Endodermal cell (in vitro differentiated cells): ENCODE measurements around the gene TSPAN9. TPM values are rescaled to one million over a fixed set of nuclear protein-coding genes. Genes with fewer than 3 reads are reported as not detected.
A peak's percentile ranks its signal among the peaks of the same experiment; 100 is the strongest.

Experiments
- DNase-seq: peaks from one replicate; pipeline ENCODE4 v3.0.0-alpha.2; 2017
- H3K27ac ChIP-seq: 2 replicates; pipeline ENCODE4 v1.5.1; 2013; ENCODE audit warnings: mild to moderate bottlenecking, low read depth, low read length, moderate library complexity
- H3K27me3 ChIP-seq: 2 replicates; pipeline ENCODE4 v1.6.1; 2013; ENCODE audit warnings: mild to moderate bottlenecking, low read length, moderate library complexity; ENCODE audit not compliant: insufficient read depth, control insufficient read depth, poor library complexity, severe bottlenecking
- H3K36me3 ChIP-seq: 2 replicates; pipeline ENCODE4 v1.7.0; 2013; ENCODE audit warnings: mild to moderate bottlenecking, low read length, moderate library complexity; ENCODE audit not compliant: control insufficient read depth, insufficient read depth
- H3K4me1 ChIP-seq: one replicate; pipeline ENCODE4 v1.7.0; 2013; ENCODE audit warnings: low read length; ENCODE audit not compliant: control insufficient read depth, insufficient read depth
- H3K4me3 ChIP-seq: 2 replicates; pipeline ENCODE4 v1.5.1; 2013; ENCODE audit warnings: mild to moderate bottlenecking, low read length, moderate library complexity
- H3K9ac ChIP-seq: 2 replicates; pipeline ENCODE4 v1.6.1; 2013; ENCODE audit warnings: mild to moderate bottlenecking, low read length, moderate library complexity; ENCODE audit not compliant: poor library complexity, severe bottlenecking; ENCODE audit errors: extremely low read depth
- H3K9me3 ChIP-seq: 2 replicates; pipeline ENCODE4 v1.6.1; 2013; ENCODE audit warnings: mild to moderate bottlenecking, low read length, moderate library complexity; ENCODE audit not compliant: control insufficient read depth
- H3K27ac Mint-ChIP-seq: 2 replicates; pipeline ENCODE4 v1.8.0; 2020; ENCODE audit warnings: mixed read lengths
- H3K27me3 Mint-ChIP-seq: 2 replicates; pipeline ENCODE4 v1.8.0; 2021; ENCODE audit warnings: mild to moderate bottlenecking, mixed read lengths; ENCODE audit not compliant: insufficient read depth
- H3K36me3 Mint-ChIP-seq: 2 replicates; pipeline ENCODE4 v1.8.0; 2020; ENCODE audit warnings: low read depth, mixed read lengths
- H3K4me1 Mint-ChIP-seq: 2 replicates; pipeline ENCODE4 v1.8.0; 2020; ENCODE audit warnings: mixed read lengths
- H3K4me3 Mint-ChIP-seq: 2 replicates; pipeline ENCODE4 v1.8.0; 2020; ENCODE audit warnings: mild to moderate bottlenecking, moderate library complexity, mixed read lengths
- H3K9me3 Mint-ChIP-seq: 2 replicates; pipeline ENCODE4 v1.8.0; 2020; ENCODE audit warnings: mild to moderate bottlenecking, mixed read lengths
- WGBS, 2 experiments: methylation state at CpG; one replicate each; pipeline versions ENCODE4 v1.1.5 to v1.1.7; 2013; ENCODE audit warnings: missing lambda C conversion rate in 2 of 2, mixed read lengths in 1 of 2; ENCODE audit not compliant: insufficient coverage in 1 of 2, insufficient read length in 1 of 2; 5-methylcytosine and 5-hydroxymethylcytosine counted together
- total RNA-seq, 2 donors: library from RNA; stranded (reverse); fragmentation: NEBNext Ultra II Directional in 1 of 2; extraction: Animal tissue kit (Norgen Biotek cat#: 25700) in 1 of 2; gene quantifications; 2 replicates in 1 of 2; 3 replicates in 1 of 2; pipeline ENCODE4 v1.2.1, GENCODE V29; 2021
- TF ChIP-seq, protein P1 (sequence below): fragments of 200-600 bp; sonication (generic); conservative IDR thresholded peaks from 2 replicates; pipeline ENCODE4 v1.5.0; 2021; ENCODE audit warnings: antibody characterized with exemption, mild to moderate bottlenecking

The TSPAN9 gene
- total RNA-seq, 2 donors from 2014 or later: 31.9 to 80.8 TPM

DNA sequence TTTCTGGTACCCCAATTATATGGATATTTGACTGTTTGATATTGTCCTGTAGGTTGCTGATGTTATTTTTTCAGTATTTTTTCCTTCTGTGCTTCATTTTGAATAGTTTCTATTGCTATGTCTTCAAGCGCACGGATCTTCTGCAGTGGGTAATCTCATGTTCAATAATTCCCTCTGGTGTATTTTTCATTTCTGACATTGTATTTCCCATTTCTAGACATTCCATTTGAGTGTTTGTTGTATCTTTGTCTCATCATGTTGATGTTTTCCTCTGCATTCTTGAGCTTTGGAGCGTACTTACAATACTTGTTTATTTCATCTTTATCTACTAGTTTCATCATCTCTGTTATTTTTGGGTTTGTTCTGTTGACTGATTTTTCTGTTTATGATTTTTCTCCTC, 22.0 kb downstream of the TSPAN9 start:
- TF ChIP-seq, protein P1, sequence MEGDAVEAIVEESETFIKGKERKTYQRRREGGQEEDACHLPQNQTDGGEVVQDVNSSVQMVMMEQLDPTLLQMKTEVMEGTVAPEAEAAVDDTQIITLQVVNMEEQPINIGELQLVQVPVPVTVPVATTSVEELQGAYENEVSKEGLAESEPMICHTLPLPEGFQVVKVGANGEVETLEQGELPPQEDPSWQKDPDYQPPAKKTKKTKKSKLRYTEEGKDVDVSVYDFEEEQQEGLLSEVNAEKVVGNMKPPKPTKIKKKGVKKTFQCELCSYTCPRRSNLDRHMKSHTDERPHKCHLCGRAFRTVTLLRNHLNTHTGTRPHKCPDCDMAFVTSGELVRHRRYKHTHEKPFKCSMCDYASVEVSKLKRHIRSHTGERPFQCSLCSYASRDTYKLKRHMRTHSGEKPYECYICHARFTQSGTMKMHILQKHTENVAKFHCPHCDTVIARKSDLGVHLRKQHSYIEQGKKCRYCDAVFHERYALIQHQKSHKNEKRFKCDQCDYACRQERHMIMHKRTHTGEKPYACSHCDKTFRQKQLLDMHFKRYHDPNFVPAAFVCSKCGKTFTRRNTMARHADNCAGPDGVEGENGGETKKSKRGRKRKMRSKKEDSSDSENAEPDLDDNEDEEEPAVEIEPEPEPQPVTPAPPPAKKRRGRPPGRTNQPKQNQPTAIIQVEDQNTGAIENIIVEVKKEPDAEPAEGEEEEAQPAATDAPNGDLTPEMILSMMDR: no peak
- Mint-ChIP-seq H3K36me3 (peaks cover 27% of the 10 kb centered on the region), H3K4me1 (peaks cover 11% of the 10 kb centered on the region), H3K27ac (no peak overlapping the region), H3K27me3 (no peaks in the 10 kb centered on the region), H3K9me3 (peaks cover 19% of the 10 kb centered on the region), H3K4me3 (no peak overlapping the region)
- Histone ChIP-seq H3K9ac (no peak overlapping the region), H3K27ac (no peak overlapping the region), H3K27me3 (no peaks in the 10 kb centered on the region), H3K4me3 (no peak overlapping the region), H3K36me3 (no peaks in the 10 kb centered on the region), H3K4me1 (no peaks in the 10 kb centered on the region), H3K9me3 (peaks cover 6% of the 10 kb centered on the region)
- WGBS, 2 experiments: 94 to 100% methylated on average over 1 to 3 of the region's 3 CpGs
- DNase-seq: no peak

DNA sequence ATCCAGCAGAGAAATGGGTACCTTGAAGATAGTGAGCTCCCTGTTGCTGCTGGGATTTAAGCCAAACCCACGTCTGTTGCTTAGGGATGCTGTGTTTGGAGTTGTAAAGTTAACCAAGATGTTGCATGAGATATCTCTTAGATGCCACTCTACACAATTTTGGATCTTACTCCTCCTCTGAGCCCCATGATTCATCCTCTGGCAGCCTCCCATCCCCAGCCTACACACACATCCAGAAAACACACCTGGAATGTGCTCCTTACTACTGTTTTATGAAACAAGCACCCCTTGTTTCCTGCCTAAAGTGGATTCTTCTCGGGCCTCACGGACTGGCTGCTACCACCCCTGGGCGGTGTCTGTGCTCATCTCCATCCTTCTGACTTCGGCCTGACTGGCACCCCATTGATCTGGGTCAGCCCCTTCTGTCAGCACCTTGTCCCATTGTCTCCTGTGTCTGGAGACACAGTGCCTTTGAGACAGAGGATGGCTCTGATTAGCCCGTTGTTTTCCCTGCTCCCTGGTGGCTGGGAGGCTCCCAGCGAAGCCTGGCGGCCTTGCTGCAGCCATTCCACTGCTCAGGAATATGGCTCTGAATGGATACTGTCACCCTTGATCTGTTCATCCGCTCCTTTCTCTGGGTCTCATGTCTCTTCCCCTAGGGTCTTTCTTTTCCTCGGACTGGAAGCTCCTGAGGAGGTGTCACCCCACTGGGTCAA, 24.3 kb downstream of the TSPAN9 start:
- whole genome bisulfite sequencing, 2 experiments: 80 to 88% methylated on average over 10 of the region's 10 CpGs
- Histone ChIP-seq H3K4me3 (no peak overlapping the region), H3K4me1 (no peaks in the 10 kb centered on the region), H3K36me3 (no peaks in the 10 kb centered on the region), H3K9me3 (peaks cover under 1% of the 10 kb centered on the region), H3K27ac (no peak overlapping the region), H3K9ac (no peak overlapping the region), H3K27me3 (no peaks in the 10 kb centered on the region)
- no peaks in the 10 kb centered on the region for H3K27me3 Mint-ChIP-seq
- H3K9me3 Mint-ChIP-seq: peaks cover 11% of the 10 kb centered on the region
- H3K27ac Mint-ChIP-seq: peak overlapping the region; percentile 16
- peaks cover 19% of the 10 kb centered on the region for H3K36me3 Mint-ChIP-seq
- no peak for DNase-seq
- no peak overlapping the region for H3K4me3 Mint-ChIP-seq
- peaks cover 21% of the 10 kb centered on the region for H3K4me1 Mint-ChIP-seq
- TF ChIP-seq, protein P1: no peak

DNA sequence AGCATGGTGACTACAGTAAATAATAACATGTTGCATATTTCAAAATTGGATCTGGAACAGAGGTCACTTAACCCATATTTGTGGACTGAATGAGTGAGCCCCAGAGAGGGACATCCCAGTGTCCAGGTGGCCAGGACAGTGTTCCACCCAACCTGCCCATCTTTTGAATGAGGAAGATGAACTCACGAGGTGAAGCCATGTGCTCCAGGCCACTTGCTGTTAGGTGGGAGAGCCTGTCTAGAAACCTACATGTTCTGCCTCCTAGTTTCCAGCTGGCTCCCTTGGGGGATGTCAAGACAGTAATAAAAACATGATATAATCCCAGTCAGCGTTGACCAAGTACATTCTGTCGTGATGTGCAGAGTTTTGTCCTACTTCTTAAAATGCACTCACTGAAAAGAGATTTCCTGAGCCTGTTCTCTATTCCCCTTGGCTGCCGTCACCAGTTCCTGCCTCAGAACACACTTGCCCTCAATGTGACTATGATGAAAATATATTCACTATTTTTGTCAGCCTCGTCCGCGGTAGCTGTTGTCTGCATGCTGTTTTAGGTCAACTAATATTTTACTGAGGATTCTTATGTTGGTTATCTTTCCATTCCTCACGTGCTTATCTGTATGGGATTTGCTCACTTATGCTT, 25.7 kb downstream of the TSPAN9 start:
- H3K4me1 ChIP-seq: peaks cover 7% of the 10 kb centered on the region
- Mint-ChIP-seq H3K4me3 (no peak overlapping the region), H3K27ac (no peak overlapping the region), H3K9me3 (no peaks in the 10 kb centered on the region), H3K27me3 (no peaks in the 10 kb centered on the region), H3K36me3 (peaks cover 6% of the 10 kb centered on the region), H3K4me1 (peaks cover 34% of the 10 kb centered on the region)
- no peak overlapping the region for H3K9ac ChIP-seq
- H3K27me3 ChIP-seq: no peaks in the 10 kb centered on the region
- TF ChIP-seq, protein P1: no peak
- 92 to 94% methylated on average over 8 of the region's 8 CpGs for WGBS, 2 experiments
- H3K36me3 ChIP-seq: no peaks in the 10 kb centered on the region
- H3K27ac ChIP-seq: no peak overlapping the region
- no peak overlapping the region for H3K4me3 ChIP-seq
- DNase-seq: no peak
- H3K9me3 ChIP-seq: no peaks in the 10 kb centered on the region
